ENCODE measurements around the gene LDHB. TPM values are rescaled to one million over a fixed set of nuclear protein-coding genes. Genes with fewer than 3 reads are reported as not detected.

The LDHB gene
- total and polyA plus RNA-seq, 9 of the 15 experiments (the other 6 are each of a cell fraction or from before 2014, with no cell fraction given) = 743 to 2,680 (median 968) TPM

GRCh38 chr12:21644516-21644915 is 13.1 kb downstream of the LDHB start (continued):
- TF ChIP-seq ILF3 (IDR thresholded peaks at IDR 0.05; ENCODE audit: borderline replicate concordance) (no peak), MEF2D (tag; conservative IDR thresholded peaks at IDR 0.05; ENCODE audit: low read depth) (no peak), CTBP1 (IDR thresholded peaks at IDR 0.05; ENCODE audit: borderline replicate concordance) (no peak), CUX1 (CRISPR knock-in tag; IDR thresholded peaks at IDR 0.05) (no peak), XRCC4 (IDR thresholded peaks at IDR 0.05; ENCODE audit: extremely low read depth, insufficient read depth, insufficient read length) (no peak), FOS (IDR thresholded peaks at IDR 0.05; ENCODE audit: extremely low read depth, insufficient read length) (no peak)

DNA sequence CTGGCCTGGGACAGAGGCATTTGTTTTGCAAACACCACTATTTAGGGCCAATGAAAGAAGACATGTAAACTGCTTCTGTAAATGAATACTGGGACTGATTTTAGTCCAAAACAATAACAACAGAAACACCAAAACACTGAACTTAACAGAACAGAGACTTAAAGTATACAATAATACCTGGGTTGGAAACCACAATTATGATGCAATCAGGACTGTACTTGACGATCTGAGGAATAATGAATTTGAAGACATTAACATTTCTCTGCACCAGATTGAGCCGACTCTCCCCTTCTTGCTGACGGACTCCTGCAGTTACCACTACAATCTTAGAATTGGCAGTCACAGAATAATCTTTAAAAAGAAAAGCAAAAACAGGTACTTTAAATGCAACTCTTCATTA is 13.9 kb downstream of the LDHB start:
- peak; percentile 60 for TF ChIP-seq ATF3 (IDR thresholded peaks at IDR 0.05)
- no peak for TF ChIP-seq ATF3 (CRISPR knock-in tag; conservative IDR thresholded peaks at IDR 0.05)
- no peak for TF ChIP-seq SAP30 (IDR thresholded peaks at IDR 0.05; ENCODE audit: borderline replicate concordance, insufficient read depth, low read depth, low read length, poor library complexity, severe bottlenecking)
- TF ChIP-seq CEBPG (CRISPR knock-in tag; IDR thresholded peaks at IDR 0.05) = no peak
- TF ChIP-seq CEBPG (tag; conservative IDR thresholded peaks at IDR 0.05 in 1 of 2, IDR thresholded peaks at IDR 0.05 in 1 of 2) = peak; percentile 39 to 64; a peak in 3 of 4 replicates
- intact Hi-C loops (cut with micrococcal nuclease) = no loop called here
- H3K4me1 ChIP-seq (replicated peaks in 1 of 2; ENCODE audit: control insufficient read depth in 2 of 2, insufficient read depth in 2 of 2, low read length in 2 of 2) = no peaks in the 10 kb centered on the region; a peak in 1 of 5 replicates
- H3K27ac ChIP-seq (ENCODE audit: extremely low read depth, low read depth, low read length) = no peak overlapping the region
- FAIRE-seq = no peak
- no peak overlapping the region for H3K9ac ChIP-seq (ENCODE audit: insufficient read depth in 1 of 2, low read depth in 2 of 2, low read length in 2 of 2)
- H2AFZ ChIP-seq (ENCODE audit: low read depth, low read length) = no peak overlapping the region
- no peaks in the 10 kb centered on the region for H3K9me3 ChIP-seq (replicated peaks; ENCODE audit: control insufficient read depth, insufficient read depth, low read depth, low read length)
- 69% methylated on average over 3 of the region's 3 CpGs for WGBS (ENCODE audit: insufficient coverage, low coverage, missing lambda C conversion rate)
- H3K27me3 ChIP-seq (ENCODE audit: control insufficient read depth in 2 of 2, insufficient read depth in 2 of 2, low read length in 2 of 2) = no peaks in the 10 kb centered on the region
- in situ Hi-C loops (cut with MboI) = no loop called here
- no peak overlapping the region for H3K4me2 ChIP-seq (ENCODE audit: insufficient read depth, low read length)
- no peak for DNase-seq (ENCODE audit: extremely low read depth in 1 of 4, low spot score in 3 of 4)
- ChIA-PET CTCF (ENCODE audit: low intra/inter-chr PET ratio) (no interaction called here), POLR2A (interaction anchor here (1.1 kb wide), 1 partner anchor 14 kb away, joined by 3 read pairs; the partner anchor contains the start of gene LDHB)
- peaks cover 92% of the 10 kb centered on the region for H3K36me3 ChIP-seq (ENCODE audit: control insufficient read depth, insufficient read depth, low read length)
- H4K20me1 ChIP-seq (replicated peaks; ENCODE audit: control insufficient read depth, insufficient read depth, low read length) = no peaks in the 10 kb centered on the region
- no peak overlapping the region for H3K4me3 ChIP-seq
- H3K9me1 ChIP-seq (ENCODE audit: control insufficient read depth, insufficient read depth, low read length) = no peaks in the 10 kb centered on the region
- no TSS peak for BruUV-seq (replicated peaks)
- H3K79me2 ChIP-seq (ENCODE audit: control insufficient read depth, insufficient read depth, low read length) = peaks cover 67% of the 10 kb centered on the region
- ATAC-seq = no peak

All from K562 (cell line).